Measurements from ENCODE around the gene CCDC14.
"Not testable (repeated sequence)": the region's sequence is repeated elsewhere in the genome, so short reads cannot be mapped to it uniquely, and the experiment has no call there.

The CCDC14 gene

DNA sequence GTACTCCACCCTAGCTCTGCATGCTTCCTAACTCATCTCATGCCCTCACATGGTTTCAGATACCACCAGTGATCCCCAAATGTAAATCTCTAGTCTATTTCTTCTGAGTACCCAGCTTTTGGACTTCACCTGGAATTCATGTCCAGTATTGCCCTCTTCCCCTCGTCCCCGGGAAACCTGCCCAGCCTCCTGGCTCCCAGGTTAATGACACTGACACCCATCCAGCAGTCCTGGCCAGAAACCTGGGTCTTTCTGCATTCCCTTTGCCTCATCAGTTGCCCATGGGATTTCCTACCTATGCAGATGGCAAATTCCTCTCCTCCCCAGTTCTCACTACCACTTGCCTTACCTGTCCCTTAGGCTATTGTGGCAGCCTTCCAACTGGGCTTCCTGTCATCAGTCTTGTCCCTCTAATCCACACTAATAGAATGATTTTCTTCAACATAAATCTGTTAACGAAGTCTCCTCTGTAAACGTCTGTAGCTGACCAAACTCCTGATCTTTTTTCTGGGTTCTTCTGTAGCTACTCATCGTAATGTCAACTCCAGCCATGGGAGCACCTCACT lies 61.6 kb downstream of the CCDC14 start:
- no peak for FAIRE-seq

DNA sequence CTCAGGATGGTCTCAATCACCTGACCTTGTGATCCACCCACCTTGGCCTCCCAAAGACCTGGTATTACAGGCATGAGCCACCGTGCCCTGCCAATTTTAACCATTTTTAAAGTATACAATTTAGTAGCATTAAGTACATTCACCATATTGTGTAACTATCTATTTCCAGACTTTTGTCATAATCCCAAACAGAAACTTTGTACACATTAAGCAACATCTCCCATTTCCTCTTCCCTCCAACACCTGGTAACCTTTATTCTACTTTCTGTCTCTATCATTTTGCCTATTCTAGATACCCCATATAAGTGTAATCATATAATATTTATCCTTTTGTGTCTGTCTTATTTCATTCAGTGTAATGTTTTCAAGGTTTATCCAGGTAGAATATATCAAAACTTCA lies 68.0 kb downstream of the CCDC14 start:
- FAIRE-seq, result no peak

DNA sequence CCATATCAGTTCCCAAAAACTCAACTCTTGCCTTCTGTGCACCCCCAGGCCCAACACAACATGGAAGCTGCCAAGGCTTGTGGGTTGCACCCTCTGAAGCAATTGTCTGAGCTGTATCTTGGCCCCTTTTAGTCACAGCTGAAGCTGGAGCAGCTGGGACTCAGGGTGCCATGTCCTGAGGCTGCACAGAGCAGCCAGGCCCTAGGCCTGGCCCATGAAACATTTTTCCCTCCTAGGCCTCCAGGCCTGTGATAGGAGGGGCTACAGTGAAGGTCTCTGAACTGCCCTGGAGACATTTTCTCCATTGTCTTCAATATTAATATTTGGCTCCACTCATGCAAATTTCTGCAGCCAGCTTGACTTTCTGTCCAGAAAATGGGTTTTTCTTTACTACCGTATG lies 68.8 kb downstream of the CCDC14 start:
- FAIRE-seq, result no peak

DNA sequence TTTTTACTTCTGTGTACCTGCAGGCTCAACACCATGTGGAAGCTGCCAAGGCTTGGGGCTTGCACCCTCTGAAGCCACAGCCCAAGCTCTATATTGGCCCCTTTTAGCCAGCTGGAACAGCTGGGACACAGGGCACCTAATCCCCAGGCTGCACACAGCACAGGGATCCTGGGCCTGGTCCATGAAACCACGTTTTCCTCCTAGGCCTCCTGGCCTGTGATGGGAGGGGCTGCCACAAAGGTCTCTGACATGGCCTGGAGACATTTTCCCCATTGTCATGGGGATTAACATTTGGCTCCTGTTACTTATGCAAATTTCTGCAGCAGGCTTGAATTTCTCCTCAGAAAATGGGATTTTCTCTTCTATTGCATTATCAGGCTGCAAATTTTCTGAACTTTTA lies 70.0 kb downstream of the CCDC14 start:
- FAIRE-seq, result not testable (repeated sequence)

DNA sequence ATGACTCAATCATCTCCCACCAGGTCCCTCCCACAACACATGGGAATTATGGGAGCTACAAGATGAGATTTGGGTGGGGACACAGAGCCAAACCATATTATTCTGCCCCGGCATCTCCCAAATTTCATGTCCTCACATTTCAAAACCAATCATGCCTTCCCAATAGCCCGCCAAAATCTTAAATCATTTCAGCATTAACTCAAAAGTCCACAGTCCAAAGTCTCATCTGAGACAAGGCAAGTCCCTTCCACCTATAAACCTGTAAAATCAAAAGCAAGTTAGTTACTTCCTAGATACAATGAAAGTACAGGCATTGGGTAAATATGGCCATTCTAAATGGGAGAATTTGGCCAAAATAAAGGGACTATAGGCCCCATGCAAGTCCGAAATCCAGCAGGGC lies 70.9 kb downstream of the CCDC14 start:
- FAIRE-seq, result not testable (repeated sequence)

DNA sequence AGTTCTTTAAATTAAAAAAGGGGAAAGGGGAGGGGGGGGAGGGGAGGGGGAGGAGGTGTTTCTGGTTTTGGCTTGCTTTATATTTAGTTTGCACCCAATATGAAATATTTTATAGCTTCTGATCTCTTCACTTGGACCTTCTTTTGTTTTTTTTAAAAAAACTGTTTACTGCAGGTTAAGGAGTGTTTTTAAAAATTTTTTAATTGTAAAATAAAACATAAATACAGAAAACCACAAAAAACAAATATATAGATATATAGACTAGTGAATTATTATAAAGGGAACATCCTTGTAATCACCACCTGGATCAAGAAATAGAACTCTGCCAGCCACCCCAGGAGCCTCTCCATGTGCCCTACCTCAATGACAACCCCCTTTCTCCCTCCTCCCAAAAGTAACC lies 76.0 kb downstream of the CCDC14 start:
- FAIRE-seq, result no peak

DNA sequence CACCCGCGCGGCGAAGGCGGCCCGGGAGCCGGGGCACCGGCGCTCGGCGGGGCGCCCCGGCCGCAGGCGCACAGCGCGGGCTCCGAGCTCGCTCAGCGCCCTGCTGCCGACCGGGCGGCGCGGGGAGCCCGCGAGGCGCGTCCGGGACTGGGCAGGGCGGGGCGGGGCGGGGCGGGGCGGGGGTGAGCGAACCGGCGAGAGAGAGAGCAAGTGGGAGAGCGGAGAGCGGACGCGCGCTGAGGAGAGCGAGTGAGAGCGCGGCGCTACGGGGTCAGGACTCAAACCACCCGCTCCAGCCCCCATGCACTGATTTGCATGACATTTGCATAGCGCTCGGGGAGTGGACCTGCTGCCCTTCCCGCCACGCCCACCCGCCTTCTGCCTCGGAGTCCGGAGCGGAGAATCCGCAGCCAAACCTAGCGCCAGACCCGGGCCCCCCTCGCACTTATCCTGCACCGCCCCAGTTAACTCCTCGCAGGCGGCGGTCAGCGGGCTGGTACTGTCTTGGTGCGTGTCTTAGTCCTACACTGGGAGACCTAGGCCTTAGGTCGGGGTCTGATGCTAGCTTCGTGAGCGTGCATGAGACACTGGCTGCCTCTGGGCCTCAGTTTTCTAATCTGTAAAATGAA lies 76.7 kb downstream of the CCDC14 start, which contains the start of gene MYLK:
Gene MYLK, minus strand, starts transcription at position 130 of the 629 bp plus-strand sequence. CDS start 90,491 bp downstream, outside the sequence.
- no peak for FAIRE-seq

DNA sequence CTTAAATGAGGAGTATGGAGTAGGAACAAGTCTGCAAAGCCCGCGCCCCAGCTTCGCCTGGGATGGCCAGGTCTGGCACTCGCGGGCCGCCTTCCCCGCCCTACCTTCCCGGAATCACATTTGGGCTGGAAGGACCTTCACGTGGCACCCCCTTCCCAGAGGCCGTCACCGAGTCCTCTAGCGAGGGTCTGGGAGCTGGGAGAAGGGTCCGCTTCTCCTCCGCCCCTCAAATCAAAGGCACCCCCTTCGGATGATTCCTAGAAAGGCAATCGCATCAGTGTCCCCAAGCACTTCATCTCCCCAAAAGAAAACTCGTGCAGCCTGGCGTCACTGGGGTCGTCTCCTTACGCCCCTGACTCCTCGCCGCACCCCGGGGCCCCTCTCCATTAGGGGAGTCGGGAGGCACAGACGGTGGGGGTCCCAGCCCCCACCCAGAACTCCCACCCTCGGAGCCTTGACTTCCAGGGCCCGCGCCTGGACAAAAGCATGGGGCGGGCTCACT lies 77.3 kb downstream of the CCDC14 start:
- FAIRE-seq, result no peak

DNA sequence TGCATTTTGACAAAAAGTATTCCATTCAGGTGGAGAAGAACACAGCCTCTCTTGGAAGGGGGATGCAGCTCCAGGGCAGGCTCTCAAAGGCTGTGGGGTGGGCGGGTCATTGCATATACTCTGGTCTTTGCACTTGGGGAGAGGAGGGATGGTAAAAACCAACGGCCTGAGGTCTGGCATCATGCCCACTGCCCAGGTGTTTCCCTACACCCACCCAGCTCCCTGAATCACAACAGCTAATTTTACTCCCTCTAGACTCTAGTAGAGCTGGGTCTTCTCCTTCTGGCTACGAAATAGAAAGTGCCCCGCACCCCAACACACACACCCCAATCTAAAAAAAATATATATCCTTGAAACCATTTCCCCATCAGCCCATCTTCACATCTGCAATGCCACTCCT lies 77.9 kb downstream of the CCDC14 start:
- FAIRE-seq, result no peak

DNA sequence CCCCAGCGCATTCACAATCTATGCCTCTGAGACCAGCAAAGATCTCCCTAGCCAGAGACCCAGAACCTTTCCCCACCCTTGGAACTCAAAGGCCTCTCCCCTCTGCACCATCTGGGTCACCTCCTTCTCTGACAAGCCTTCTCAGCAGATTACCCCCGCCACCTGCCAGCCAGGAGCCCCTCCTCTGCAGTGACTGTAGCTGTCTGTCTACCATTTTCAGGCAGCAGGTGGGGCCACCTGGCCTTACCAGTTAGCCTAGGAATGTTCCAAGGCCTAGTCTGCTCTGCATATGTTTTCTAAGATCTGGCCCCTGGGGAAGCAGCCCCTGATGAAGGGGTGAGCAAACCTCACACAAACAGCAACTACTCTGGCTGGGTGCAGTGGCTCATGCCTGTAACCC lies 79.3 kb downstream of the CCDC14 start:
- no peak for FAIRE-seq

DNA sequence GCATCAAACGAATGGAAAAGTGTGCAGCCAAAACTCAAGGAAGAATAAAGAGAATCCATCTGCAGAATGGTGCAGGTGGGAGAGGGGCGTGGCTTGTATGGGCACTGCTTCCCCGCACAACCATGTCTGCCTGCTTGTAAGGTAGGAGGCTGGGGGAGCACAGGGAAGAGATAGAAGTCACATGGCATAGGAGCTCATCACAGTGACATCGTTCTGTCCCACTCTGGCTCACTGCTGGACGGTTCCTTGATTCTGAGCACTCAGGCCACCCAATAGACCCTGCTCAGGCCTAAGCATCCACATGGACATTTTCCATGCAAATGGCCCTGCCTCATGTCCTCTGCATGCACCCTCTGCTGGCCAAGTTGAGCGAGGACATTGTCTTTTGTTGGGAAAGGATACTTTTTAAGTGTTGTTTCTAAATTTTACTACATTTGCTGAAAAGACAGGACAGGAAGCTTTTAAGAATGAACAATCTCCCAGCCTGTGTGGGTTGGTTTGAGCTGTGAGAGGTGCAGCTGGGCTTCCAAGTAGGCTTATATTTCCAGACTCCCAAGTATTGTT lies 79.9 kb downstream of the CCDC14 start:
- FAIRE-seq, result no peak

DNA sequence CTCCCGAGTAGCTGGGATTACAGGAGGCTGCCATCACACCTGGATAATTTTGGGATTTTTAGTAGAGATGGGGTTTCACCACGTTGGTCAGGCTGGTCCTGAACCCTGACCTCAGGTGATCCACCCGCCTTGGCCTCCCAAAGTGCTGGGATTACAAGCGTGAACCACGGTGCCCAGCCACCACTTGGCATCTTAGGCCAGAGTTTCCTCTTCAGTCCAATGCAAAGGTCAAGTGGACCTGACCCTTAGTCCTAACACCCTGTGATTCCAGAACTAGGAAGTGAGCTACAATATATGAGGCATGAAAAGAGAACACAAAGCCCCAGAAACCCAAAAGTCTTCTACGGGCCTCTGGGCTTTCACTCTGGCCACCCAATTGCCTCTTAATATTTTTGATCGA lies 82.2 kb downstream of the CCDC14 start:
- no peak for FAIRE-seq

DNA sequence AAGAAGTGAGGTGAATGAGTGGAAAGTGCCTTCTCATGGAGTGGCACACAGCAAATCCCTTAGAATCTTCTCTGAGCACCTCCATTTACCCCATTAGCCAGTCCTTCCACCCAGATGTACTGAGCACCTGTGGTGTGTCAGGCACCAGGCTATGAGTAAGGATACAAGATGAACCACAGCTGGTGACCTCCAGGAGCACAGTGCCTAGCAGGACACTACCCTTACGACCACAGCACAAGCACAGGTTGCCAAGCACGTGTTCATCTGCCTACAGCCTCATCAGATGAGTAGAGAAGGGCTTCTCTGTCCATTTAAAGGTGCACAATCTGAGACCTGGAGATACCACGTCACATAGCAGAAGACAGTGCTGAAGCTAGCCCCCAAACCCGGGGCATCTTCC lies 83.1 kb downstream of the CCDC14 start:
- FAIRE-seq, result no peak

DNA sequence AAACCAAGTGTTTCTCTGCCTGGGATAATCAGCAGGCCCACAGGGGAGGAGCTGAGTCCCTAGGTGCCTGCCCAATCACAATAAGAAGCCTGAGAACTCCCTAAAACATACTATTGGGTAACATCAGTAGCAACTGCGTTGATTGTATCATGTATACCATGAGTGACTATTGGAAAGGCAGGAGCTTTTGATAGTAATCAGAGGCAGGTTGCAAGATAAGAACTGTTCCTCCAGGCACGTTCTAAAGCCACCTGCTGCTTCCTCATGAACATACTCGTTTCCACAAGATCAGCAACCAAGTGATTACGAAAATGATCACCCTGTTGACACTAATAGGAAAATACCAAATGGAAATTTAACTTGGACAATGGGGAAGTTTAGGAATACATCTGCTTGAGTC lies 83.6 kb downstream of the CCDC14 start:
- no peak for FAIRE-seq

DNA sequence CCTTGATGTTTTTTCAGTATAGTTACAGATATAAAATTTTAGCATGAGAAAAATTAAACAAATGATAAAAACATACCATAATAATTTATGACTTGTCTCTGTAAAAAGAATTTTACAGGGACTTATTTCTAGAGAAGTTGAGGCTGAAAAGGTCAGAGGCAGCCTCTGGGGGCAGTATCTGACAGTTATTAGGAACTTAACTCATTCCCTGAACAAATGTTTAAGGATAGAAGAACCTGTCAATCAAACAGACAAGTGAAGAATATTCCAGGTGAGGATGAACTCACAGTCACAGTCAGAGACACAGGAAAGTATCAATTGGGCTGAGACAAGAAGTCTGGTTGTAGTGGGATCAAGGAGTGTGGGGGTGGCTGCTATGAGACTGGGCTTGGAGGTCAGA lies 84.2 kb downstream of the CCDC14 start:
- FAIRE-seq, result no peak

DNA sequence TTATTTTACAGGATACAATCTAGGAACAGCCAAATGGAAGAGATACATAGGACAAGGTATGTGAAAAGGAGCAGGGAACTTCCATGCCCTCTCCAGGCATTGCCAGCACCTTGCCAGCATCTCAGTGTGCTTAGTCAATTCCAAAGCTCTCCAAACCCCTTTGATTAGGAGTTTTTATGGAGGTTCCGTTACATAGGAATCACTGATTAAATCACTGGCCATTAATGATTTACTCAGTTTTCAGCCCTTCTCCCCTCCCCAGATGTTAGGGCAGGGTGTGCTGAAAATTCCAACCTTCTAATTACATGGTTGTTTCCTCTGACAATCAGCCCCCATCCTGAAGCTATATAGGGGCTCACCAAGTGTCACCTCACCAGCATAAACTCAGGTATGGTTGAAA lies 88.4 kb downstream of the CCDC14 start:
- FAIRE-seq, result no peak

DNA sequence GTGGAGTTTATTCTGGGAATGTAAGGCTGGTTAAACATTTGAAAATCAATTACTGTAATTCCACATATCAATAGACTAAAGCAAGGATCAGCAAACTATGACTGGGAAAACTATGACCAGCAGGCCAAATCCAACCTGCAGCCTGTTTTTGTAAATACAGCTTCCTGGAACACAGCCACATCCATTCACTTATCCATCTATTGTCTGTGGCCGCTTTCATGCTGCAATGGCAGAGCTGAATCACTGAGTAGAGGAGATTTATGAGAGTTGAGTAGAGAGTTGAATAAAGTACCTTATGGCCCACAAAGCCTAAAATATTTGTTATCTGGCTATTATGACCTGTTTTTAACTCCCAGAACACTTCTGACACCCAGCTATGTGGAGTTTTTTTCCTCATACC lies 89.1 kb downstream of the CCDC14 start:
- no peak for FAIRE-seq

DNA sequence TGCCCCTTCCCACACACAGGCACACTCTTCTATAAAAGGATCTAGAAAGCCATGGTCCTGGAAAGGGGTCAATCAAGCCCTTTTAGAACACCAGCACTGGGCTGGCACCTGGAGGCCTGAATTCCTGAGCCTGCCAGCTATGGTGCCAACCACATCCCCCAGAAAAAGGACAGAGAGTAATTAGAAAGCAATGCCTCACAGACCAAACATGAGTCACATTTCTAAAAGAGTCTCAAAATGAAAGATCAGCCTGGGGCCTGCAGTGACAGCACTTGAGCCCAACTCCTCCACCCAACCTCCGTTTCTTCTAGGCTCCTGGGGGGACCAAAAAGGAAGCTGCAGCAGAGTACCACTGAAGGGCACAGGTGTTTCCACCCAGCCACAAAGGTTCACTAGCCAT lies 91.0 kb downstream of the CCDC14 start:
- no peak for FAIRE-seq

DNA sequence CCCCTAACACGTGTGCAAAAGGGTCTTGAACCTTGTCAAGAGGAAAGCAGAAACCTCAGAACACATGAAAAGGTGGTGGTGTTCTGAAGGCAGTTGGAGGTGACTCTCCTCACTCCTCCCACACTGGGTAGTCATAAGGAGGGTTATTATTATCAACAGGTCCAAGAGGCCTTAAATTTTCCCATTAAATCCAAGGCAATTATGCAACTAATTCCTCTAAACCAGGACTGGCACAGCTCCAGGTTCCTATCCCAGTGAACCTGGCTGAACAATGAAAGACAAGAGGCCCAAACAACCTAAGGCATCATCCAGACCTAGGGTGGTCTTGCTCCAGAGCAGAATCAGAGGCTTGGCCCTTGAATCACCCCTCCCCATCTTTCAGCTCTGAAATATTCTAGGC lies 91.9 kb downstream of the CCDC14 start:
- no peak for FAIRE-seq

DNA sequence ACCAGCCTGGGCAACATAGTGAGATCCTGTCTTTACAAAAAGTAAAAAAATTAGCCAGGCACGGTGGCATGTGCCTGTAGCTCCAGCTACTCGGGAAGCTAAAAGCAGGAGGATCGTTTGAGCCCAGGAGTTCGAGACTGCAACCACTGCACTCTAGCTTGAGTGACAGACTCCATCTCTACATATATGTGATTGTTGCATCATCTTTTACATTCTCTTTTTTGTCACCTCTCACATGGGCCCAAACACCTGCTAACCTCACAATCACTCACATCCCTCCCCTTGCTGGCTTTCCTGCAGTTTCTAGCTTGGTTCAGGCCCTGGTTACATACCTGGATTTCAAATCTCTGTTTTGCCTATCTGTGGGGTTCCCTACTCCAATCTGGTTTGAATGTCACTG lies 96.3 kb downstream of the CCDC14 start:
- no peak for FAIRE-seq

Data from colon (tissue), 2 donors.